NB4 (cell line): ENCODE data around the gene CA5A.
"Not testable (repeated sequence)": the region's sequence is repeated elsewhere in the genome, so short reads cannot be mapped to it uniquely, and the experiment has no call there.

Experiments
- POLR2A ChIP-seq: IDR thresholded peaks from 2 replicates; pipeline ENCODE4 v1.6.1; 2011; ENCODE audit warnings: mild to moderate bottlenecking; ENCODE audit not compliant: insufficient read length; ENCODE audit errors: extremely low read depth
- TF ChIP-seq, protein P1 (sequence below): IDR thresholded peaks from one replicate; pipeline ENCODE4 v1.5.1; 2012; ENCODE audit warnings: low read depth, low read length
- TF ChIP-seq, protein P2 (sequence below): IDR thresholded peaks from 2 replicates; pipeline ENCODE4 v1.6.1; 2011; ENCODE audit warnings: low read depth, low read length

DNA sequence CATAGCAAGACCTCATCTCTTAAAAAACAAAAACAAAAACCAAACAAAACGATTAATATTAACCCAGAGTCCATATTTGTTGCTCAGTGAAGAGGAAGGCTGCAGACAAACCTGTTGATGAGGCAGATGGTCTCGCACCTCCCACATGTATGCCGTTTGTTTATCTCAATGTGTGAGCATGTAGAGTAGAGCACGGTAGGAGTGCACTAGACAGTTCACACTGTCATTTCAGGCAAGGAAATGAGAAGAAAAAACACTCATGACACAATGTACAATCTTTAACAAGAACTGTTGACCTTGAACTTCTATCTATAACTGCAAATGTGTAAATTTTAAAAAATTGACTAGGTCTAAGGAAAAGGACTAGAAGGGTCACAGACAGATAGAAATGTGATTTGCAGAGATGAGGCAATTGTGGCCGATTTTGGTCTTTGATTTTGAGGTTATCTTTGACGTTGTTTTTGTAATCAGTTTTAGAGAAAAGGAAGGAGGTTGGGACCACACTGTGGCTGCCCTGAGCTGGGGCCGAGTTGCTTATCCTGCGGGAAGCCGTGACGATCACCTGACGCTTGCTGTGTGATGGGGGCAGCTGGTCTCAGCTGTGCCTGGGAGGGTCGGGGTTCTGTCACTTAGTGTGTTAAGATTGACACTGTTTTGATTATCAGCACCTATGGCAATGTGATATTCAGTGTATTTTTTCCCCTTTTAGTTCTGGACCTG, 43.7 kb upstream of the CA5A start:
- TF ChIP-seq, protein P1, sequence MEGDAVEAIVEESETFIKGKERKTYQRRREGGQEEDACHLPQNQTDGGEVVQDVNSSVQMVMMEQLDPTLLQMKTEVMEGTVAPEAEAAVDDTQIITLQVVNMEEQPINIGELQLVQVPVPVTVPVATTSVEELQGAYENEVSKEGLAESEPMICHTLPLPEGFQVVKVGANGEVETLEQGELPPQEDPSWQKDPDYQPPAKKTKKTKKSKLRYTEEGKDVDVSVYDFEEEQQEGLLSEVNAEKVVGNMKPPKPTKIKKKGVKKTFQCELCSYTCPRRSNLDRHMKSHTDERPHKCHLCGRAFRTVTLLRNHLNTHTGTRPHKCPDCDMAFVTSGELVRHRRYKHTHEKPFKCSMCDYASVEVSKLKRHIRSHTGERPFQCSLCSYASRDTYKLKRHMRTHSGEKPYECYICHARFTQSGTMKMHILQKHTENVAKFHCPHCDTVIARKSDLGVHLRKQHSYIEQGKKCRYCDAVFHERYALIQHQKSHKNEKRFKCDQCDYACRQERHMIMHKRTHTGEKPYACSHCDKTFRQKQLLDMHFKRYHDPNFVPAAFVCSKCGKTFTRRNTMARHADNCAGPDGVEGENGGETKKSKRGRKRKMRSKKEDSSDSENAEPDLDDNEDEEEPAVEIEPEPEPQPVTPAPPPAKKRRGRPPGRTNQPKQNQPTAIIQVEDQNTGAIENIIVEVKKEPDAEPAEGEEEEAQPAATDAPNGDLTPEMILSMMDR = not testable (repeated sequence)
- TF ChIP-seq, protein P2, sequence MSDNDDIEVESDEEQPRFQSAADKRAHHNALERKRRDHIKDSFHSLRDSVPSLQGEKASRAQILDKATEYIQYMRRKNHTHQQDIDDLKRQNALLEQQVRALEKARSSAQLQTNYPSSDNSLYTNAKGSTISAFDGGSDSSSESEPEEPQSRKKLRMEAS = not testable (repeated sequence)
- not testable (repeated sequence) for TF ChIP-seq POLR2A
